Tibial nerve (tissue), 4 donors: ENCODE measurements around the gene KXD1.

Source experiments
- EP300 ChIP-seq, 2 donors: sonication (generic); formaldehyde crosslinking; IDR thresholded peaks; one replicate each; pipeline ENCODE4 v1.6.1; 2017; ENCODE audit warnings: antibody characterized with exemption in 2 of 2, mild to moderate bottlenecking in 1 of 2
- POLR2A ChIP-seq, 2 donors: fragments of 450-650 bp; IDR thresholded peaks; one replicate each; pipeline ENCODE4 v1.6.1; 2017; ENCODE audit warnings: antibody characterized with exemption in 2 of 2, mild to moderate bottlenecking in 2 of 2, moderate library complexity in 2 of 2
- TF ChIP-seq, protein P1 (sequence below), 5 experiments: fragments of 200-600 bp in 3 of 5; fragments of 450-650 bp in 2 of 5; sonication (generic) in 3 of 5; IDR thresholded peaks; one replicate each; pipeline ENCODE4 v1.5.1; 2016 to 2019; ENCODE audit warnings: antibody characterized with exemption in 5 of 5, mild to moderate bottlenecking in 3 of 5, moderate library complexity in 2 of 5

DNA sequence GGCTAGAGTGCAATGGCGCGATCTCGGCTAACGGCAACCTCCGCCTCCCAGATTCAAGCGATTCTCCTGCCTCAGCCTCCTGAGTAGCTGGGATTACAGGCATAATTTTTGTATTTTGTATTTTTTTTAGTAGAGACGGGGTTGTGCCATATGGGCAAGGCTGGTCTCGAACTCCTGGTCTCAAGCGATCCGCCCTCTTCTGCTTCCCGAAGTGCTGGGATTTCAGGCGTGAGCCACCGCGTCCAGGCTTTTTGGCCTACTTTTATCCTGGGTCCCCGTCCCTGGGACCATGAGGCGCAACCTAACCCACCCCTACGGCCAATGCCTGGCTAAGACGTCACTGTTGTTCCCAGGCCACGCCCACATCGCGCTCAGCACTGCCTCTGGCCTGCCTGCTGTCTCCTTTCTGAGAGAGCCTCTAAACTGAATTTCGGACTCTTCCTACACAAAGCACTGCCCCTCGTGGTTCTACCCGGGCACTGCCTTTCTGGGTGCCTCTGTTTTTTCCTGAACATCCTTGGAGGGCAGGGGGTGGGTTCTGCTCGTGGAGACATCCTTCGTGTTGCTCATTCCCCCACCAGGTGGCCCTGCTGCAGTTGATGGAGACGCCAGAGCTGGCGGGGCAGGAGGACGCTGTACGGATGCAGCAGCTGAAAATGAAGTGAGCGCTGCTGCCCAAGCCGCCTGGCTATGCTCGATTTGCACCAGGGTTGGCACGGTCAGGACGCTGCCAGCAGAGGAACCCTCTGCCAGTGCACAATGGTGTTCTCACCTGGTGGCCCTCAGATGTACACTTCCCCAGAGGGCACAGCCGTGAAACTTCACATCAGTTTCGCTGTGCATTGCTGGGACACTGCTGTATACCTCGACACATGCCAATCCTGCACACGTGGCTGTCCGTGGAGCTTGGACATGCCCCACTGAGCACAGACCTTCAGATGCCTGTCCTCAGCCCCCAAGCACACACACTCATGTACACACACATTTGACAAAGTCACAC is 32.9 kb downstream of the KXD1 start:
- no peak for TF ChIP-seq POLR2A (IDR thresholded peaks at IDR 0.05)
- TF ChIP-seq, protein P1, sequence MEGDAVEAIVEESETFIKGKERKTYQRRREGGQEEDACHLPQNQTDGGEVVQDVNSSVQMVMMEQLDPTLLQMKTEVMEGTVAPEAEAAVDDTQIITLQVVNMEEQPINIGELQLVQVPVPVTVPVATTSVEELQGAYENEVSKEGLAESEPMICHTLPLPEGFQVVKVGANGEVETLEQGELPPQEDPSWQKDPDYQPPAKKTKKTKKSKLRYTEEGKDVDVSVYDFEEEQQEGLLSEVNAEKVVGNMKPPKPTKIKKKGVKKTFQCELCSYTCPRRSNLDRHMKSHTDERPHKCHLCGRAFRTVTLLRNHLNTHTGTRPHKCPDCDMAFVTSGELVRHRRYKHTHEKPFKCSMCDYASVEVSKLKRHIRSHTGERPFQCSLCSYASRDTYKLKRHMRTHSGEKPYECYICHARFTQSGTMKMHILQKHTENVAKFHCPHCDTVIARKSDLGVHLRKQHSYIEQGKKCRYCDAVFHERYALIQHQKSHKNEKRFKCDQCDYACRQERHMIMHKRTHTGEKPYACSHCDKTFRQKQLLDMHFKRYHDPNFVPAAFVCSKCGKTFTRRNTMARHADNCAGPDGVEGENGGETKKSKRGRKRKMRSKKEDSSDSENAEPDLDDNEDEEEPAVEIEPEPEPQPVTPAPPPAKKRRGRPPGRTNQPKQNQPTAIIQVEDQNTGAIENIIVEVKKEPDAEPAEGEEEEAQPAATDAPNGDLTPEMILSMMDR (IDR thresholded peaks at IDR 0.05) = peak in 2 of 5 experiments; percentile 36 to 42
- TF ChIP-seq EP300 (IDR thresholded peaks at IDR 0.05) = peak in 1 of 2 donors; percentile 9
